Tracheal epithelial cell (primary cell): ENCODE results near the gene NPAS1. TPM values are rescaled to one million over a fixed set of nuclear protein-coding genes. Genes with fewer than 3 reads are reported as not detected.

ENCODE experiments used
- total RNA-seq: library from RNA; depleted of rRNA; stranded (reverse); fragments of >200 nt; gene quantifications from 2 replicates; pipeline ENCODE4 v1.2.1, GENCODE V29; 2014

Gene NPAS1
- total RNA-seq, result 0.48 and 1.1 TPM in 2 replicates

GRCh38 chr19:47019431-47020041 is at the start of gene NPAS1:
Gene NPAS1, plus strand, starts transcription at chr19:47019837. Its CDS starts 1,211 bp downstream, at chr19:47021048.

Other genes with a start within 250 kb of the NPAS1 start
- 172 and 449 TPM in 2 replicates for gene SLC1A5, start 231.2 kb upstream of the NPAS1 start, total RNA-seq
- gene AP2S1, start 169.0 kb upstream of the NPAS1 start, total RNA-seq, result 106 and 123 TPM in 2 replicates
- 17.4 and 32.4 TPM in 2 replicates for gene ARHGAP35, start 158.8 kb upstream of the NPAS1 start, total RNA-seq
- 26.9 and 28.7 TPM in 2 replicates for gene TMEM160, start 28.8 kb downstream of the NPAS1 start, total RNA-seq
- 4.9 and 5.1 TPM in 2 replicates for gene ZC3H4, start 93.9 kb downstream of the NPAS1 start, total RNA-seq
- 75.7 and 82.9 TPM in 2 replicates for gene SAE1, start 111.0 kb downstream of the NPAS1 start, total RNA-seq
- 14.5 and 18.8 TPM in 2 replicates for gene BBC3, start 211.4 kb downstream of the NPAS1 start, total RNA-seq
- gene CCDC9, start 236.7 kb downstream of the NPAS1 start, total RNA-seq, result 3.2 and 3.4 TPM in 2 replicates